BLaER1 treated with 17β-estradiol and CSF1 and Interleukin-3, amounts not matched to agents 10 nM and 100 nM (cell line): Measurements from ENCODE around the gene SMURF1.

Experiments
- H3K27ac ChIP-seq, 11 experiments: shearing (Covaris generic); formaldehyde crosslinking; 2 replicates each; pipeline ENCODE4 v1.8.1; 2022
- H3K27me3 ChIP-seq, 11 experiments: shearing (Covaris generic); formaldehyde crosslinking; 2 replicates each; pipeline ENCODE4 v1.8.1; 2022
- H3K36me3 ChIP-seq, 11 experiments: shearing (Covaris generic); formaldehyde crosslinking; 2 replicates each; pipeline ENCODE4 v1.8.1; 2022
- H3K4me1 ChIP-seq, 10 experiments: shearing (Covaris generic); formaldehyde crosslinking; 2 replicates each; pipeline ENCODE4 v1.8.1; 2022
- H3K4me2 ChIP-seq, 11 experiments: shearing (Covaris generic); formaldehyde crosslinking; 2 replicates each; pipeline ENCODE4 v1.8.1; 2022
- H3K4me3 ChIP-seq, 10 experiments: shearing (Covaris generic); formaldehyde crosslinking; 2 replicates each; pipeline ENCODE4 v1.8.1; 2022
- H3K9ac ChIP-seq, 11 experiments: shearing (Covaris generic); formaldehyde crosslinking; 2 replicates each; pipeline ENCODE4 v1.8.1; 2022
- H3K9me3 ChIP-seq, 11 experiments: shearing (Covaris generic); formaldehyde crosslinking; replicated peaks in 1 of 11; 2 replicates each; pipeline ENCODE4 v1.8.1; 2022
- H4K20me1 ChIP-seq, 11 experiments: shearing (Covaris generic); formaldehyde crosslinking; 2 replicates each; pipeline ENCODE4 v1.8.1; 2022
- Cebpa-rat ChIP-seq, 11 experiments: shearing (Covaris generic); IDR thresholded peaks; 2 replicates each; pipeline ENCODE4 v1.8.1; 2022

SMURF1 gene

DNA sequence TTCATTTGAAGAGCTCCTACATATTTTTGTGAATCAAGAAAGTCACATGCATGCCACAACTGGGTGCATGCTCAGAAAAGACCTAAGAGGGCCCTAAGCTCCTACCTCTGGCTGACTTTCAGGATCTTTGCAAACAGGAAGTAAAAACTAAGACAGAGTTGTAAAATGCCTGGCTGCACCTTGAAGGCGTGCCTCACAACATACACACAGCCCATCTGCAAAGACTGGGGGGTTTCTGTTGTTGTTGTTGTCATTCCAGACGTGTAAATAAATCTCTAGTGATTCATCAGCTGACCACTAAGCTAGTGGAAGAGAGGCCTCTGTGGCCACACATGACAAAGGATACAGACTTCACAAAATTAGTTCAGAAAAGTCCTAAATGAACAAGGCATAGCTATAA, 31.8 kb downstream of the SMURF1 start:
- peaks cover 5 to 32% (median 20%) of the 10 kb centered on the region in 11 experiments; a peak in 20 of 22 replicates for H3K36me3 ChIP-seq
- H3K4me2 ChIP-seq, result peak overlapping the region; percentile 23 to 95 (median 53)
- H4K20me1 ChIP-seq, result peaks cover 11 to 61% (median 44%) of the 10 kb centered on the region in 11 experiments; a peak in 17 of 22 replicates
- peak overlapping the region in 2 of 11 experiments; percentile 5 to 12; a peak in 4 of 22 replicates for H3K9ac ChIP-seq
- no peak for TF ChIP-seq Cebpa-rat (IDR thresholded peaks at IDR 0.05)
- H3K9me3 ChIP-seq, result peaks cover 20 to 44% (median 38%) of the 10 kb centered on the region in 11 experiments
- peak overlapping the region in 8 of 11 experiments; percentile 3 to 46 (median 22); a peak in 12 of 22 replicates for H3K27ac ChIP-seq
- H3K4me3 ChIP-seq, result no peak overlapping the region
- peaks cover 48 to 61% (median 56%) of the 10 kb centered on the region in 10 experiments for H3K4me1 ChIP-seq
- H3K27me3 ChIP-seq, result no peaks in the 10 kb centered on the region

DNA sequence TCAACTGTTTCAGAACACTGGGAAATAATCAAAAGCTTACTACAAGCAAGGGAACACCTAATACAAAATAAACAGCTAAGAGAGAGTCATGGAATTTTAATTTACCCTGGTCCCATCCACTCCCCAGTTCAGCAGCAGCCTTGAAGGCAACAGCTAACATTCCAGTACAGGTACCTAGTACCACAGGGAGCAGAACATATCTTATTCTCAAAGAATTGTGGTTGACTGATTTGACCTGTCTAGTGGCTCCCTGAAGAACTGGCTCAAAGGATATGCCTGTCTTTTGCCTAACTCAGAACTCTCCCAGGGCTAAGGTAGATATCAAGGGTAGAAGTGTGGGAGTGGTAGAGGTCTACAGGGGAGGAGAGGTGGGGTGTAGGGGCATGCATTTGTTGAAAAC, 32.3 kb downstream of the SMURF1 start:
- no peak overlapping the region for H3K4me3 ChIP-seq
- H3K27ac ChIP-seq, result peak overlapping the region in 8 of 11 experiments; percentile 0 to 46 (median 22); a peak in 7 of 22 replicates
- H3K36me3 ChIP-seq, result peaks cover under 1 to 27% (median 18%) of the 10 kb centered on the region in 11 experiments; a peak in 20 of 22 replicates
- peaks cover 11 to 66% (median 49%) of the 10 kb centered on the region in 11 experiments; a peak in 17 of 22 replicates for H4K20me1 ChIP-seq
- H3K4me1 ChIP-seq, result peaks cover 51 to 66% (median 60%) of the 10 kb centered on the region in 10 experiments
- H3K9me3 ChIP-seq, result peaks cover 16 to 39% (median 33%) of the 10 kb centered on the region in 11 experiments
- no peak overlapping the region for H3K9ac ChIP-seq
- H3K27me3 ChIP-seq, result no peaks in the 10 kb centered on the region
- peak overlapping the region; percentile 23 to 95 (median 53) for H3K4me2 ChIP-seq
- no peak for TF ChIP-seq Cebpa-rat (IDR thresholded peaks at IDR 0.05)

DNA sequence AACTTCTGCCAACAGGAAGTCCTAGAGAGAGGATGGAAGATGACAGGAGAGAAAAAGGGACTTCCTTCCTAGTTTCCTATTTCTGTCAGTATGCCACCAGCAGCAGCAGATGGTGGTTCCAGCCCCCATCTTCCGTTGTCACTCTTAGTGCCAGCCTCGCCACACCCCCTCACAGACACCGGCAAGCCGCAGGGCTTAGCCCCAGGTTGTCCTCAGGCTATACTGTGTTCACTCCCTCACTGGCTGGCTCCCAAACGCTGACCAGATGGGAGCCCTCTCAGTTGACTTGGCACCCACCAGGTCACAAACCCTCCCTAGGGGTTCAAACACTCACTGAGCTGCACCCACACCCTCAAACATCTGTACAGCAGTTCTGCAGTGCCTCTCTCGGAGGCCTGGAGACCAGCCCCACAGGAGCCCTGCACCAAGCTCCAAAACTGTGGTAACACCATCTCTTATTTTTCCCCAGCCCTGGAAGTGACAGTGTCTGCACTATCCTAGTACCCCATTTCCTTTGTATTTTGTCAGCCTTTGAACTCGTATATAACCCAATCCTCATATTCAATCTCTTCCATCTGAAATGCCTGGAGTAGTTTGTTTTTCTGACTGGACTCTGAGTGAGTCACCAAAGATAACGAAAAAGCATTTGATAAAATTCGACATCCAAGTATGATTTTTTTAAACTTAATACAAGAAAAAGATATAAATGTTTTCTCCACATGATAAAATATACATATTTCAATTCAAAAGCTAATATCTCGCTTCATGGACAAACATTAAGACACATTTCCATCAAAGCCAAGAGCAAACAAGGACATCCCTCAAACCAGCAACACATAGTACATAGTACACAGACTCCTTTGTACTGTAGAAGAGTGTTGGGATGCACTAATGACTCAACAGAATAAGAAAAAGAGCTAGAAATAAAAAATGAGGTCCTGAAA, 34.5 kb downstream of the SMURF1 start:
- no peak for TF ChIP-seq Cebpa-rat (IDR thresholded peaks at IDR 0.05)
- H3K27me3 ChIP-seq, result no peaks in the 10 kb centered on the region
- peaks cover 0 to 35% (median 17%) of the 10 kb centered on the region in 11 experiments; a peak in 19 of 22 replicates for H3K36me3 ChIP-seq
- H4K20me1 ChIP-seq, result peaks cover 11 to 82% (median 64%) of the 10 kb centered on the region in 11 experiments; a peak in 17 of 22 replicates
- peaks cover 62 to 79% (median 74%) of the 10 kb centered on the region in 10 experiments for H3K4me1 ChIP-seq
- peak overlapping the region in 8 of 10 experiments; percentile 6 to 60 (median 36); a peak in 11 of 20 replicates for H3K4me3 ChIP-seq
- peaks cover 4 to 17% (median 15%) of the 10 kb centered on the region in 11 experiments; a peak in 19 of 22 replicates for H3K9me3 ChIP-seq
- H3K9ac ChIP-seq, result peak overlapping the region; percentile 3 to 62 (median 35); a peak in 17 of 22 replicates
- peak overlapping the region in 10 of 11 experiments; percentile 9 to 68 (median 54); a peak in 19 of 22 replicates for H3K27ac ChIP-seq
- H3K4me2 ChIP-seq, result peak overlapping the region; percentile 80 to 95 (median 89)

DNA sequence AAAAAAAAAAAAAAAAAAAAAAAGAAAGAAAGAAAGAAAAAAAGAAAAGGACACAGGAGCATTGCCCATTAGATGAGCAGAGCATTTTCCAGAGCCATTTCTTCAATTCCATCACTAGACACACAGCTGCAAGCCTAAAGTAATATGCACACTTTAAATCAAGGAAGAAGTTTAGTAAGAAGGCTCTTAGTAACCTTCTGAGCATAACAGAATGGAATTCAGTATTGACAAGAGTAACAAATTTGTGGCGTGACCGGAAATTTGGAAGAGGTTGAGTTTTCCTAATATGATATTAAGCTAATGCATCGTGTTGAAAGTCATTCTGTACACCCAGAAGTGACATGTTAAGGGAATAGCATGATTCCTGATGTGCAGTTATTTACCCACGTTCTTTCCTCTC, 35.3 kb downstream of the SMURF1 start:
- TF ChIP-seq Cebpa-rat (IDR thresholded peaks at IDR 0.05), result no peak
- H3K9me3 ChIP-seq, result peaks cover 0 to 20% (median 14%) of the 10 kb centered on the region in 11 experiments; a peak in 18 of 22 replicates
- H3K4me2 ChIP-seq, result peak overlapping the region; percentile 80 to 95 (median 89)
- H3K27ac ChIP-seq, result peak overlapping the region in 9 of 11 experiments; percentile 15 to 68 (median 56); a peak in 16 of 22 replicates
- H4K20me1 ChIP-seq, result peaks cover 11 to 89% (median 64%) of the 10 kb centered on the region in 11 experiments; a peak in 17 of 22 replicates
- H3K27me3 ChIP-seq, result no peaks in the 10 kb centered on the region
- peaks cover 69 to 87% (median 82%) of the 10 kb centered on the region in 10 experiments for H3K4me1 ChIP-seq
- H3K36me3 ChIP-seq, result peaks cover 0 to 37% (median 19%) of the 10 kb centered on the region in 11 experiments; a peak in 19 of 22 replicates
- peak overlapping the region in 9 of 11 experiments; percentile 3 to 62 (median 39); a peak in 12 of 22 replicates for H3K9ac ChIP-seq
- peak overlapping the region in 6 of 10 experiments; percentile 19 to 60 (median 36); a peak in 7 of 20 replicates for H3K4me3 ChIP-seq

DNA sequence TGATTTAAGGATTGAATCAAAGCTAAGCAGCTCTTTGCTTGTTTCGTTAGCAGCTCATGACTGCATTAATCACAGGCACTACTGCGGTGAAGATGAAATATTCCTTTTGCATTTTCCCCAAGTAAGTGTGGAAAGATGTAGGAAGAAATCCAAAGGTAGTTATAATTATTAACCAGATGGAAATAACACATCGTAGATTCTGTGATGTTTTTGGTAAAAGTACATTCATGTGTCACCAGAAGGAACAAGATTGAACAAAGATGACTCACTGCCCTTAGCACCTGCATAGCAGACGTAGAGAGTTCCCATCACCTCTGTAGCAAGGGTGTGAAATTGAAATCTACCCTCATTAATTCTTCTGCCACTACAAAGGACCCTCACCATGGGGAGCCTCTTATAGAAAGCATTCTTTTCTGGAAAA, 37.1 kb downstream of the SMURF1 start:
- H4K20me1 ChIP-seq, result peaks cover 11 to 91% (median 55%) of the 10 kb centered on the region in 11 experiments; a peak in 17 of 22 replicates
- H3K9me3 ChIP-seq, result peaks cover under 1 to 28% (median 21%) of the 10 kb centered on the region in 11 experiments; a peak in 20 of 22 replicates
- peak overlapping the region in 2 of 11 experiments; percentile 2 to 23; a peak in 1 of 22 replicates for H3K27ac ChIP-seq
- H3K4me3 ChIP-seq, result no peak overlapping the region
- H3K27me3 ChIP-seq, result no peaks in the 10 kb centered on the region
- H3K4me1 ChIP-seq, result peaks cover 71 to 89% (median 81%) of the 10 kb centered on the region in 10 experiments
- H3K36me3 ChIP-seq, result peaks cover under 1 to 43% (median 18%) of the 10 kb centered on the region in 11 experiments; a peak in 16 of 22 replicates
- TF ChIP-seq Cebpa-rat (IDR thresholded peaks at IDR 0.05), result no peak
- peak overlapping the region in 4 of 11 experiments; percentile 9 to 95 (median 20); a peak in 6 of 22 replicates for H3K4me2 ChIP-seq
- H3K9ac ChIP-seq, result no peak overlapping the region

DNA sequence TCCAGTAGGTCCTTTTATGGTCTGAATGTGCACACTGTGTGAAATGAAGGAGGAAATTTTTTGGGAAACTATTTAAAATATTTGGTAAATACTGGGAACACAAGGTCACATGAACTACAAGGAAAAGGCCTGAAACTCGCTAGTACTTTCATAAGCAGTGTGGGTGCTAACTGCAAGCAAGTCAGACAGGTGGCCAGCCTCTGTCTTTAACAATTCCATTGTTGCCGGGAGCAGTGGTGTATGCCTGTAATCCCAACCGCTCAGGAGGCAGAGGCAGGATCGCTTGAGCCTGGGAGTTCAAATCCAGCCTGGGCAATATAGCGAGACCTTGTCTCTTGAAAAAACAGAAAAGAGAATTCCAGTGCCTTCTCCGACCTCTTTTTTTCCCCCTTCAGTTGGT, 37.5 kb downstream of the SMURF1 start:
- Histone ChIP-seq H3K27ac (peak overlapping the region in 2 of 11 experiments; percentile 2 to 23; a peak in 1 of 22 replicates), H4K20me1 (peaks cover 11 to 88% (median 51%) of the 10 kb centered on the region in 11 experiments; a peak in 17 of 22 replicates), H3K27me3 (no peaks in the 10 kb centered on the region), H3K4me3 (no peak overlapping the region), H3K9me3 (peaks cover 5 to 32% (median 26%) of the 10 kb centered on the region in 11 experiments; a peak in 21 of 22 replicates), H3K36me3 (peaks cover 5 to 48% (median 21%) of the 10 kb centered on the region in 11 experiments), H3K4me2 (peak overlapping the region in 4 of 11 experiments; percentile 9 to 95 (median 20); a peak in 6 of 22 replicates), H3K9ac (no peak overlapping the region), H3K4me1 (peaks cover 67 to 84% (median 77%) of the 10 kb centered on the region in 10 experiments)
- no peak for TF ChIP-seq Cebpa-rat (IDR thresholded peaks at IDR 0.05)

DNA sequence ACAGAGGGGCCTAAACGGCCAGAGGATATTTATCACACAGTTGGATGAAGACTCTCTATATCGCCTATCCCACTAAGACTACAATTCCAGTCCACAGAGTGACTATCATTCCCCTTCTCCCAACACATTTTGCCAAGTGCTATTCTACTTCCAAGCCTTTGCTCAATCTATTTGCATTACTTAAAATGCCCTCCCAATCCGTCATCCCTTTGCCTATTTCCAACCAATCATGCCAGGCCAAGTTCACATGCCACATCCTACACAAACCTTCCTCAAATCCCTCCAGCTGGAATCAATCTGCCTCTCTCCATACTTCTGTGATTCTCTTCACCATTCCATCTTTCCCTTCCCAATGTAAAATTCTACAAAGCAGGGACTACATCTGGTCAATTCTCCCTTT, 38.2 kb downstream of the SMURF1 start:
- Histone ChIP-seq H3K4me2 (no peak overlapping the region; a peak in 1 of 22 replicates), H3K9me3 (peaks cover 11 to 39% (median 32%) of the 10 kb centered on the region in 11 experiments), H3K27me3 (no peaks in the 10 kb centered on the region), H3K9ac (no peak overlapping the region), H3K4me3 (no peak overlapping the region), H3K36me3 (peaks cover 11 to 54% (median 28%) of the 10 kb centered on the region in 11 experiments), H4K20me1 (peaks cover 11 to 81% (median 50%) of the 10 kb centered on the region in 11 experiments; a peak in 17 of 22 replicates), H3K4me1 (peaks cover 61 to 79% (median 72%) of the 10 kb centered on the region in 10 experiments), H3K27ac (no peak overlapping the region)
- no peak for TF ChIP-seq Cebpa-rat (IDR thresholded peaks at IDR 0.05)

DNA sequence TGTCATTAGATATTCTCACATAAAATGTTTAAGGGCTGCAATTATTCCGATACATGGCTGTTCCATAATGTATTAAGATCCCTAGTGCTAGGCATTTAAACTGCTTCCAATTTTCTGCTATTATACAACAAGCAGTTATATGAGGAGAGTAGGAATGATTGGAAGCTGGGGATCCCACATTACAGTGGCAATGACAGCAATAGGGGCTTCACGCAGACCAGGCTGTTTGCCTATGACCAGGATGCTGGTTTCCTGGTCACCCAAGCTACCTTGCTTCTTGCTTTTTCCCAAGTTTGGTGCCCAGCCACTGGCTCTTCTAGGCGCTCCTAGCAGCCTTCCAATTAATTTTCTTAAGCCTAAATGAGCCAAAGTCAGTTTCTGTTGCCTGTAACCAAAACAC, 39.3 kb downstream of the SMURF1 start:
- peaks cover 11 to 70% (median 43%) of the 10 kb centered on the region in 11 experiments; a peak in 17 of 22 replicates for H4K20me1 ChIP-seq
- no peaks in the 10 kb centered on the region for H3K27me3 ChIP-seq
- H3K9ac ChIP-seq, result no peak overlapping the region
- H3K36me3 ChIP-seq, result peaks cover 19 to 65% (median 38%) of the 10 kb centered on the region in 11 experiments
- peak overlapping the region in 9 of 11 experiments; percentile 40 to 66 (median 56); a peak in 15 of 22 replicates for H3K4me2 ChIP-seq
- peaks cover 55 to 75% (median 64%) of the 10 kb centered on the region in 10 experiments for H3K4me1 ChIP-seq
- peaks cover 23 to 50% (median 43%) of the 10 kb centered on the region in 11 experiments for H3K9me3 ChIP-seq
- peak overlapping the region in 5 of 11 experiments; percentile 4 to 52 (median 42); a peak in 8 of 22 replicates for H3K27ac ChIP-seq
- H3K4me3 ChIP-seq, result no peak overlapping the region
- TF ChIP-seq Cebpa-rat (IDR thresholded peaks at IDR 0.05), result no peak
